Mammary epithelial cell (primary cell): ENCODE measurements around the gene ATG7.
"Not testable (repeated sequence)": the region's sequence is repeated elsewhere in the genome, so short reads cannot be mapped to it uniquely, and the experiment has no call there.

ENCODE experiments used
- CTCF ChIP-seq, 2 donors: IDR thresholded peaks in 1 of 2; conservative IDR thresholded peaks in 1 of 2; 2 replicates each; pipeline ENCODE4 v1.5.1; 2011 to 2012; ENCODE audit warnings: inconsistent platforms in 2 of 2, low read length in 2 of 2, mild to moderate bottlenecking in 2 of 2, control low read depth in 1 of 2, low read depth in 1 of 2; ENCODE audit not compliant: insufficient read depth in 1 of 2; ENCODE audit errors: extremely low read depth in 1 of 2
- EZH2 ChIP-seq: IDR thresholded peaks from 2 replicates; pipeline ENCODE4 v1.6.1; 2012; ENCODE audit warnings: low read length, inconsistent platforms, borderline replicate concordance

GRCh38 chr3:11445193-11445592, 173.0 kb downstream of the ATG7 start:
- not testable (repeated sequence) for TF ChIP-seq CTCF (conservative IDR thresholded peaks at IDR 0.05 in 1 of 2, IDR thresholded peaks at IDR 0.05 in 1 of 2; ENCODE audit: extremely low read depth in 1 of 2, insufficient read depth in 1 of 2, low read depth in 1 of 2, low read length in 2 of 2); EZH2
